ENCODE data around the gene EEF2.

EEF2 gene

DNA sequence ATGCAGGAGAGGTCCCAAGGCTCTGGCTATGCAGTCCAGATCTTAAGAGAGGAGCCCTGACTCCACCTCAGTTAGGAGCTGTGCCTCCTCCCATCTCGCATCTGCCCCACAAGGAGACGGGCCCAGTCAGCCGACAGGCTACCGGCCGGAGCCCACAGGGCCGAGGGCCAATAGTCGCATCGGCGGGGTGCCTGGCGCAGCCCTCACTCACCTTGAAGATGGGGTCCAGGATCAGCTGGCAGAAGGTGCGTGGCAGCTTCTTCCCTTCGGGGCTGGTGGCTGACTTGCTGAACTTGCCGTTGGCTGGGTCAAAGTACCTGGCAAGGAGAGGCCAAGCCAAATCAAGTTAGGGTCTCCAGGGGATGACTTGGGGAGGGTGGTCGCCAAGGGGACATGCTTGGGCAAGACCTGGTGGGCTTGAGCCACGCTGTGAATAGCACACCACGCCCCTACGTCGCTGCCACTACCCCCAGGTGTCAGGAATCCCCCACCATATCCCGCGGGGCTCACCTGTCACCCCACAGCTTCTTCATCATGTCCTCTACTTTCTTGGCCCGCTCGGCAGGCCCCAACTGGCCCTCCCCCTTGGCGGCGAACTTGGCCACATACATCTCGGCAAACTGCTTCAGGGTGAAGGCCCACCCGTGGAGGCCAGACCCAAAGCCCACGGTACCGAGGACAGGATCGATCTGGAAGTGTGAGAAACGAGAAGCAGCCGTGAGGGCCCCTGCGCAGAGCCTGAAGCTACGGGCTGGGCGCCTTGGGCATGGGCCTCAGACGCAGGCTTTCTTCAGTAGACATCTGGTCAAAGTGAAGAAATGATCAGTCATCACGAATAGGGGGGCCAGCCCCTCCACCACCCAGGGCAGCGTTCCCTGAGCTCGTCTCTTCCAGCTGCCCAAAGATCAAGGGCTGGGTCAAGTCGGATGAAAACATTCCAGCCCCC lies 3.3 kb downstream of the EEF2 start:
- Histone ChIP-seq H3K4me3 (ENCODE audit: low read length, poor library complexity, severe bottlenecking) (peak overlapping the region; percentile 98), H3K36me3 (ENCODE audit: insufficient read depth, low read length) (peaks cover 74% of the 10 kb centered on the region), H4K20me1 (ENCODE audit: insufficient read depth, low read length, poor library complexity, severe bottlenecking) (peaks cover 81% of the 10 kb centered on the region), H3K27me3 (ENCODE audit: insufficient read depth, low read length, poor library complexity, severe bottlenecking) (peaks cover 9% of the 10 kb centered on the region), H3F3A (ENCODE audit: low read depth) (no peaks in the 10 kb centered on the region), H3K9me2 (replicated peaks; ENCODE audit: low read depth, low read length) (no peaks in the 10 kb centered on the region), H3K79me2 (ENCODE audit: insufficient read depth, low read length) (peaks cover 84% of the 10 kb centered on the region), H3K9ac (ENCODE audit: low read depth, low read length, poor library complexity, severe bottlenecking) (peak overlapping the region; percentile 98), H2AFZ (ENCODE audit: low read length) (no peak overlapping the region), H3K4me2 (ENCODE audit: low read depth, low read length, poor library complexity, severe bottlenecking) (peak overlapping the region; percentile 96), H3K4me1 (ENCODE audit: insufficient read depth, low read length, poor library complexity, severe bottlenecking) (peaks cover 40% of the 10 kb centered on the region), H3K9me3 (ENCODE audit: insufficient read depth, low read depth, low read length) (no peaks in the 10 kb centered on the region)
- TF ChIP-seq, protein P1, sequence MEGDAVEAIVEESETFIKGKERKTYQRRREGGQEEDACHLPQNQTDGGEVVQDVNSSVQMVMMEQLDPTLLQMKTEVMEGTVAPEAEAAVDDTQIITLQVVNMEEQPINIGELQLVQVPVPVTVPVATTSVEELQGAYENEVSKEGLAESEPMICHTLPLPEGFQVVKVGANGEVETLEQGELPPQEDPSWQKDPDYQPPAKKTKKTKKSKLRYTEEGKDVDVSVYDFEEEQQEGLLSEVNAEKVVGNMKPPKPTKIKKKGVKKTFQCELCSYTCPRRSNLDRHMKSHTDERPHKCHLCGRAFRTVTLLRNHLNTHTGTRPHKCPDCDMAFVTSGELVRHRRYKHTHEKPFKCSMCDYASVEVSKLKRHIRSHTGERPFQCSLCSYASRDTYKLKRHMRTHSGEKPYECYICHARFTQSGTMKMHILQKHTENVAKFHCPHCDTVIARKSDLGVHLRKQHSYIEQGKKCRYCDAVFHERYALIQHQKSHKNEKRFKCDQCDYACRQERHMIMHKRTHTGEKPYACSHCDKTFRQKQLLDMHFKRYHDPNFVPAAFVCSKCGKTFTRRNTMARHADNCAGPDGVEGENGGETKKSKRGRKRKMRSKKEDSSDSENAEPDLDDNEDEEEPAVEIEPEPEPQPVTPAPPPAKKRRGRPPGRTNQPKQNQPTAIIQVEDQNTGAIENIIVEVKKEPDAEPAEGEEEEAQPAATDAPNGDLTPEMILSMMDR (conservative IDR thresholded peaks at IDR 0.05; ENCODE audit: low read length) = no peak
- TF ChIP-seq EZH2phosphoT487 (IDR thresholded peaks at IDR 0.05; ENCODE audit: borderline replicate concordance) = no peak

DNA sequence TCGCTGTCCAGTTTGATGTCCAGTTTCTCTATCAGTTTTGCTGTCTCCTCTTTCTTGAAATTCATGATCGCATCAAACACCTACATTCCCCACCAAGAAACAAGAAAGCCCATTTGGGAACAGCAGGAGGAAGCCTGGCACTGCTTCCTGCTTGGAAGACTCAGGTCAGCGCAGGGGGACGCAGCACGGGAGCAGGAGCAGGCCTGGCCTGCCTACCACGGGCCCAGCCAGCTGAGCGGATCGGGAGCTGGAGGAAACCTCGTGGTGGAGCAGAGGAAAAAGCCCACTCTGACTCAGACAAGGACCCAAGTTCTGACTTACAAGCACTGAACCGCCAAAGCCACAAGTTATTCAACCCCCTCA lies 3.9 kb downstream of the EEF2 start:
- H3K36me3 ChIP-seq (ENCODE audit: insufficient read depth, low read length) = peaks cover 81% of the 10 kb centered on the region
- H3F3A ChIP-seq (ENCODE audit: low read depth) = no peaks in the 10 kb centered on the region
- peaks cover 87% of the 10 kb centered on the region for H4K20me1 ChIP-seq (ENCODE audit: insufficient read depth, low read length, poor library complexity, severe bottlenecking)
- H3K27me3 ChIP-seq (ENCODE audit: insufficient read depth, low read length, poor library complexity, severe bottlenecking) = peaks cover 9% of the 10 kb centered on the region
- H3K4me3 ChIP-seq (ENCODE audit: low read length, poor library complexity, severe bottlenecking) = peak overlapping the region; percentile 98
- no peaks in the 10 kb centered on the region for H3K9me2 ChIP-seq (replicated peaks; ENCODE audit: low read depth, low read length)
- TF ChIP-seq EZH2phosphoT487 (IDR thresholded peaks at IDR 0.05; ENCODE audit: borderline replicate concordance) = no peak
- TF ChIP-seq, protein P1 (conservative IDR thresholded peaks at IDR 0.05; ENCODE audit: low read length) = no peak
- peaks cover 90% of the 10 kb centered on the region for H3K79me2 ChIP-seq (ENCODE audit: insufficient read depth, low read length)
- H3K9me3 ChIP-seq (ENCODE audit: insufficient read depth, low read depth, low read length) = no peaks in the 10 kb centered on the region
- H3K4me1 ChIP-seq (ENCODE audit: insufficient read depth, low read length, poor library complexity, severe bottlenecking) = peaks cover 34% of the 10 kb centered on the region
- H3K9ac ChIP-seq (ENCODE audit: low read depth, low read length, poor library complexity, severe bottlenecking) = no peak overlapping the region
- H2AFZ ChIP-seq (ENCODE audit: low read length) = no peak overlapping the region
- H3K4me2 ChIP-seq (ENCODE audit: low read depth, low read length, poor library complexity, severe bottlenecking) = peak overlapping the region; percentile 96

DNA sequence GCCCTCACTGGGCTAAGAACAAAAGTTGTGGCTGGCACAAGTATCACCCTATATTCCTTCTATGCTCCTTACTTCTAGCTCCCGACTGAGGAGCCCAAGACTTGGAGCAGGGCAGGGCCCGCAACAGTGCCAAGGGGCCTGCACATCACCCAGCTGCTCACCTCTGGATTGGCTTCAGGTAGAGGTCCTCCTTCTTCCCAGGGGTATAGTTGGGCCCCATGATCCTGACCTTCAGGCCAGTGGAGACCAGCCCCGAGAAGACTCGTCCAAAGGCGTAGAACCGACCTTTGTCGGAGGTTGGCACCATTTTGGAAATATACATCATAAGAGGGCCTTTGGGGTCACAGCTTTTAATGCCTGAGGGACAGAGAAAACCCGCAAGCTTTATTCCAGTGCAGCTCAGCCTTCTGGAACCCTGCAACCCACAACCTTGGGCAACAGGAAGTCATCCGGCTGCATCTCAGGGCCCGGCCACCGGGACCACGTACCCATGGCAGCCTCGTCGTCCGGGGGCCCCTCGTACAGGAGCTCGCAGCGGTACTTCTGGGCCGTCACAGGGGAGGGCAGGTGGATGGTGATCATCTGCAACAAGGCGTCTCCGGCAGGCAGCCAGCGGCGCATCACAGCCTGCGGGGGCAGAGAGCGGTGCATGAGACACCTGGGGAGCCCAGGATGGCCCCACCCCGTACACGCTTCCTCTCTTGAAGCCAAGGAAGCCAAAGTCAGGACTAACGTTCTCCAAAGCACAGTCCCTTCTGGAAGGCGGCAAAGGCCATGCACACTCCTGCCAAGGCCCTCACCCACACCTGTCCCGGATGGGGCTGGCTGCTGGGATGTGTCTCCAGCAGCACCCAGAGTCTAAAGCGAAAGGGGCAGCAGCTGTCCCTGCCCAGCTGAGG lies 4.7 kb downstream of the EEF2 start:
- Histone ChIP-seq H3K9me2 (replicated peaks; ENCODE audit: low read depth, low read length) (no peaks in the 10 kb centered on the region), H2AFZ (ENCODE audit: low read length) (no peak overlapping the region), H3F3A (ENCODE audit: low read depth) (no peaks in the 10 kb centered on the region), H4K20me1 (ENCODE audit: insufficient read depth, low read length, poor library complexity, severe bottlenecking) (peaks cover 95% of the 10 kb centered on the region), H3K9me3 (ENCODE audit: insufficient read depth, low read depth, low read length) (no peaks in the 10 kb centered on the region), H3K4me2 (ENCODE audit: low read depth, low read length, poor library complexity, severe bottlenecking) (peak overlapping the region; percentile 96), H3K4me1 (ENCODE audit: insufficient read depth, low read length, poor library complexity, severe bottlenecking) (peaks cover 28% of the 10 kb centered on the region), H3K79me2 (ENCODE audit: insufficient read depth, low read length) (peaks cover 87% of the 10 kb centered on the region), H3K27me3 (ENCODE audit: insufficient read depth, low read length, poor library complexity, severe bottlenecking) (peaks cover 9% of the 10 kb centered on the region), H3K4me3 (ENCODE audit: low read length, poor library complexity, severe bottlenecking) (no peak overlapping the region), H3K36me3 (ENCODE audit: insufficient read depth, low read length) (peaks cover 88% of the 10 kb centered on the region), H3K9ac (ENCODE audit: low read depth, low read length, poor library complexity, severe bottlenecking) (no peak overlapping the region)
- TF ChIP-seq EZH2phosphoT487 (IDR thresholded peaks at IDR 0.05; ENCODE audit: borderline replicate concordance) = no peak
- TF ChIP-seq, protein P1 (conservative IDR thresholded peaks at IDR 0.05; ENCODE audit: low read length) = no peak

Measured in Loucy (cell line).